ENCODE results near the gene PSME1.

- TF ChIP-seq POLR2A (IDR thresholded peaks at IDR 0.05) (no peak), CTCF (IDR thresholded peaks at IDR 0.05 in 4 of 5, conservative IDR thresholded peaks at IDR 0.05 in 1 of 5) (no peak)
Measured at GRCh38 chr14:24145690-24146452, 9.9 kb downstream of the PSME1 start.

All from gastrocnemius medialis (tissue), 4 donors.